ENCODE data around the gene MYO6.

MYO6 gene

DNA sequence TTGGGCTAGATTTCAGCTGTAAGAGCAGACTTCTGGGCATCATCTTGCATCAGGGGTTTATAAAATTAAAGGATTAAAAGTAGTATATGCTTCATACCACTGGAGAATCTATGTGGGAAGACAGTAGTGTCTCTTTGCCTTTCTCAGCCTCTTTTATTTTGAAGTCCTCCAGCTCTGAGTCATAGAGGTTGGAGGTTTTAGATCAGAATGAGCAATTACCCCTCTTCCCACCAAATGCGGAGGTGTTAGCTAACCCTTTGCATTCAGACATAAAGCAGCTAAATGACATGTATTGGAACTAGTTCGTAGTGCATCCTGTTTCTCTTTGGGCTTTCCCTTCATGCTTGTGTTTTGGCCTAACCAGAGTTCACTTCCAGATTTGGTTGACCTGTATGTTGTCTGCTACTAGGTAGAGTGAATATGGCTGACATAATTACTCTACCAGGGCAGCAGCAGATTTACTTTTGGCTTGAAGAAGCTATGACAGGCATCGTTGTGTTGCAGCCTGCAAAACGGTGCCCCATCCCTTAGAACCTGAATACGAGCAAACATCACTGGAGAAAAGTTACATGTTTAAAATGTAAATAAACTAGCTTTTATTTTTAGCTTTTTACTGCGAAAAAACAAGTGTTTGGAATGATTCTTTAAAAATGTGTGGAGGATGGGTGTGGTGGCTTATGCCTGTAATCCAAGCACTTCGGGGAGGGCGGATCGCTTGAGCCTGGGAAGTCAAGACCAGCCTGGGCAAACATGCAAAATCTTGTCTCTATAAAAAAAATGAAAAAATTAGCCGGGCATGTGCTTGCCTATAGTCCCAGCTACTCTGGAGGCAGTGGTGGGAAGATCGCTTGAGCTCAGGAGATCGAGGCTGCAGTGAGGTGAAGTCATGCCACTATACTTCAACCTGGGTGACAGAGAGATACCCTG, 82.2 kb downstream of the MYO6 start:
- DNase-seq = peak; percentile 72

DNA sequence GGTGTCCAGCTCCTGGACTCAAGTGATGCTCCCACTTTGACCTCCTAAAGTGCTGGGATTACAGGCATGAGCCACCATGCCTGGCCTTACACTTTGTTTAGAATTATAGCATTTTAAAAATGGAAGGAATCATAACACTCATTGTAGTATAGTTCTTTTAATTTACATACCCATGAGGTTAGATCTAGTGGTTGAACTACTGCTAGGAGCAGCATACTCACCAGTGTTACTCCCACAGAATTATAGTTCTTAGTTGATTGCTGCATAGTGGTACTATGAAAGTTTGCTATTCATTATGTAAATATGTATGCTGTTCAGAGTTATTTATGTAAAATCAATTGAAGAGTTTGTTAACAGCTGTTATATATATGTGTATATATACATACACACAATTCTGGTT, 85.4 kb downstream of the MYO6 start:
- no peak for DNase-seq

DNA sequence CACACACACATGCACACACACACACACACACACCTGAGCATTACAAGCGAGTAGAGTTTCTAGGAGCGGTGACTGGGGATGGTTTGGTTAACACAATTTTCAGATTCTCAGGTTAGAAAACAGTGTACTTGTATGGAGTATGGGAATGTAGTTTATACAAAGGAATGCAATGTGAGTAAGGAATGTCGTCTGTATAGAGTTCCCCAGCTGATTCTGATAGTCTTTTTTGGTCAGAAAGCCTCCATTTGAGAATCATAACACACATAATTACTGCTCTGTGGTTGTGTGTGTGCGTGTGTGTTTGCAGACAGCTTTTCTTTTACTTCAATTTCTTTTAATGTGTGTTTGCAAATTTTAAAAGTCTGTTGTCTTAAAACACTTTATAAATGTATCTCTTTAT, 93.2 kb downstream of the MYO6 start:
- no peak for DNase-seq

DNA sequence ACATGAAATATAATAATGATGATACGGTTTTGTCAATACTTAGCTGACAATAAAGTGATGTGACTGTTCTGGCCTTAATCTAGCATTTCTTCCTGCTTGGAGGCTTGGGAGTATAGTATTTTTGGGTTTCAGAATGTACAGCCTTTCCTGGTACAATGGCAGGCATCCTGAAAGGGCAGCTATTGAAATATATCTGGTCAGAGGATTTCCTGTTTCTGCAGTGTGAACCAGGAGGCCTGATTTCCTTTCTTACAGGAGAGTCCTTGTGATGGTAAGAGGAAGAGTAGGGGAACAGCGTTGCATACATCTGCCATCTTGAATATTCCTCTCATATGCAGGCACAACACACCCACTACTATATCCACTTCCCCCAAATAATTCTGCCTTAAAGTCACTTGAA, 93.7 kb downstream of the MYO6 start:
- DNase-seq = no peak

DNA sequence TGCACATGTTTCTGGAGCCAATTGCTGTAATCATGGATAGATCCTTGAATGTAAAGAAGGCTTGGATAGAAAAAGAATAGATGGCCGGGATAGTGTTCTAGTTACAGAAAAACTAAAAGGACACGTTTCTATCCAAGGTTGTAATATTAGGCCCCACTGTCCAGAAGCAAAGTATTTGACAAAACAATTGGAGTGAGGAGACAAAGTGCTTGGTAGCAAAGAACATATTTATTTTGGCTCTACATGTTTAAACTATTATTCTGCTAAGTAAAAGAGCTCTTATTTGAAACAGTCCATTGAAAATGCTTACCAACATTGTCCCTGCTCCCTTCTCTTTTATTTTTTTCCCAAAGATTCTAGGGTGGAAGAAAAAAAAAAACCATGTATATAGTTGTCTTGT, 94.4 kb downstream of the MYO6 start:
- DNase-seq = no peak

DNA sequence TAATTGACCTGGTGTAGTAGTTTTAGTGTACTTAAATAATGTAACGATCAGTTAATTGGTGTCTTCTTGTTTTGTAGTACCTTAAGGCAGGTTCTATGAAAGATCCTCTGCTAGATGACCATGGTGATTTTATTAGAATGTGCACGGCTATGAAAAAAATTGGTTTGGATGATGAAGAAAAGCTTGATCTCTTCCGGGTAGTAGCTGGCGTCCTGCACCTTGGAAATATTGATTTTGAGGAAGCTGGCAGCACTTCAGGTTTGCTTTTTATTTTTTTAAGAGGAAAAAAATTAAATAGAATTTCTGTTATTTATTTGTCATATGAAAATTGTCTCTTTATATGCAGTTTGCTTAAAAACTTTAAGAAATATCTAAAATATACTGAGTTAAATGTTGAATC, 99.2 kb downstream of the MYO6 start:
- DNase-seq = no peak

DNA sequence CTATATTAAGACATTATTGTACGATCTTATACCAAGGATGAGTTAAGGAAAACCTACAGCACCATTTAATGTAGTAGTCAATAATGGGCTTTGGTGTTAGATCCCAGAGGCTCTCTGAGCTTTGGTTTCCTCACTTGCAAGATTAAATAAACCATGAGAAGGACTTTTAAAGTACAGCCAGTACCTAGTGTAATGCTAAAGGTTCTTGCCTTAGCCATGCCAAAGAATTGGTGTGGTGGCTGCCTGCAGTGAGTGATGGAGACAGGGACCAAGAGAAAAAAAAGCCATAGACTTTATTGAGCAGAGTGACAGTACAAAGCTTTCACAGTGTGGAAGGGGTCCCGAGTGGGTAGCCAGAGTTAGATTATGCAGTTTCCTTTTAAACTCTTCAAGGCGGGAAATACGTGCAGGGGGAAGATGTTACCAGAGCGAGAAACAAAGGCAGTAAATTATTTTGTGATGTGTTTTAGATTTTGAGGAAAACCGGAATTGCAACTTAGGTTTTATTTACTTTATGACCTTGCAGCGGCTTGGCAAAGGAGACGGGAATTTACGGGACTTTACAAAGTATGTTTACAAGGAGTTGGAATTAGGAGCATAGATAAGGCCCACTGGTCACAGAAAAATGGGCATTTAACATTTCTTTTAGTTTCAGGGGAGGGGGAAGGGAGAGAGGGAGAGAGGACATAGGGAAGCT, 100.4 kb downstream of the MYO6 start:
- DNase-seq = no peak

DNA sequence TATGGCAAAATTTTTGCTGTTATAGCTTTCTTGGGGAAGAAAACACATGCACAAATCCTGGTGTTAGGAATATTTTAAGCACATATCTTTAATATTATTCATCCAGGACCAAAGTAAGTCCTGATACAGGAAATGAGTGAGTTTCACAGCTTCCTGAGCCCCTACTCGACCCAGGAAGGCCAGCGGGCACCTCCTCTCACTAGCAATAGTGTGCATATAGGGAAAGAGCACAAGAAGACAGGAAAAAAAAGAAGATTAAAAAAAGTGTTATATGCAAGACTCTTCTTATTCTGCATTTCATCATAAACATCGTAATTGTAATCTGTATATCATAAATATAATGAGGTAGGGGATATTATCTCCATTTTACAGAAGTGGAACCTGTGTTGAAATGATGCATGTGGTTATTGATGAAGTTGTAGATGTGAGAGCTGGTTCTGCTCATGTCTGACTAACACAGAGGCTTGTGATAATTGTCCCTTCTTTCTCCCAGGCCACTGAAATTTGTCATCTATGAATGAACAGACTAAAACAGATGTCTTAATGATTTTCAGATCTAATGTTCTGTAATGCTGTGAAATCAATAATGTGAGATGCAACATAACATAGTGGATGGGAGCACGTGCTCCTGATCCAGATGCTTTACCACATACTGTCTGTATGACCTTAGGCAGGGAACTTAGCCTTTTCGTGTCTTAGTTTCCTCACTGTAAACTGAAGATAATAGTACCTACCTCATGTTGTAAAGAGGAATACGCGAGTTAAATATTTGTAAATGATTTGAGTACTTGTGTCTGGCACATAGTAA, 101.2 kb downstream of the MYO6 start:
- no peak for DNase-seq

DNA sequence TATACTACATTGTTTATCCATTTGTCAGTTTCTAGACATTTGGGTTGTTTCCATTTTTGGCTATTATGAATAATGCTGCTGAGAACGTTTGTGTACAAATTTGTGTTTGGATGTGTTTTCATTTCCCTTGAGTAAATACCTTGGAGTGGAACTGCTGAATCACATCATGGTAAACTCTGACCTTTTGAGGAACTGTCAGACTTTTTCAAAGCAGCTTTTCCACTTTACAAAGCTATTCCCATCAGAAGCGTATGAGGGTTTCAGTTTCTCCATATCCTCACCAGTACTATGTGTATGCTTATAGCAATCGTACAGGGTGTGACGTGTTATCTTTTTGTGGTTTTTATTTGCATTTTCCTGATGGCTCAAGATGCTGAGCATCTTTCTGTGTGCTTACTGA, 103.7 kb downstream of the MYO6 start:
- no peak for DNase-seq

DNA sequence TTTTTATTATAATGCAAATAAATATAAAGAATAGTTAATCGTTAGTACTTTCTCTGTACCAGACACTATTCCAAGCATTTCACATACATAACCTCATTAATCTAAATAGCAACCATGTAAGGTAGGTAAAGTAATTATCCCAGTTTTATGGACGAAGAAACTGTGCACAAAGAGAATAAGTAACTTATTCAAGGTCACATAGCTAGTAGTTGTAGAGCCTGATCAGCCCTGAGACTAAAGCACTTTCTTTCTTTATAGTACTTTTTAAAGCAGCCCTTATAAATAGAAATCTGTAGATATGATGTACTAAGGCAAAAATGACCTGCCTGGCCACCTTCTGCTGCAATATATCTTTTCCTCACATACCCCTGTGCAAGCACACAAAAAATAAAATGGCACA, 104.8 kb downstream of the MYO6 start:
- DNase-seq = no peak

DNA sequence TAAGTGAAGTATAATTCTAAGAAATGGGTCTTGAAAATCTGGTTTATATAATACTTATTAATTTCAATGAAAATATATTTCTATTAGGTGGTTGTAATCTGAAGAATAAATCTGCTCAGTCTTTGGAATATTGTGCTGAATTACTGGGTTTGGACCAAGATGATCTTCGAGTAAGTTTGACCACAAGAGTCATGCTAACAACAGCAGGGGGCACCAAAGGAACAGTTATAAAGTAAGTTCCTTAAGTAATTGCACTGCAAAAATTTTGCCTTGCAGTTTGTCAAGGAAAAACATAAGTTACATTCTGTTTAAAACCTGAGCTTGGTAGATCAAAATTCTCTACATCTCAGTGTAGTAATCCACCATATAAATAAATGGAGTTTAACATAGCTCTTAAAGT, 106.0 kb downstream of the MYO6 start:
- peak; percentile 20 for DNase-seq

DNA sequence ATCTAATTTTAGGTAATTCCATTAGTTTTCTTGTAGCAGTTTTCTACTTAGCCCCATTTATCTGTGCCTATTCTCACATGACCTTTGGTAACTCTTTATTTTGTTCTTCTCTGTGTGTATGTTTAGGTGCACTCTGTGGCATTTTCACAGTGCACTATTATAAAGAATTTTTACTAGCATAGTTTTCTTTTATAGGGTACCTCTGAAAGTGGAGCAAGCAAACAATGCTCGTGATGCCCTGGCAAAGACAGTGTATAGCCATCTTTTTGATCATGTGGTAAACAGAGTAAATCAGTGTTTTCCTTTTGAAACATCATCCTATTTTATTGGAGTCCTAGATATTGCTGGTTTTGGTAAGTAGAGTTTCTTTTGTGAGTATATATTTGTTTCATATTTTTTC, 107.9 kb downstream of the MYO6 start:
- no peak for DNase-seq

DNA sequence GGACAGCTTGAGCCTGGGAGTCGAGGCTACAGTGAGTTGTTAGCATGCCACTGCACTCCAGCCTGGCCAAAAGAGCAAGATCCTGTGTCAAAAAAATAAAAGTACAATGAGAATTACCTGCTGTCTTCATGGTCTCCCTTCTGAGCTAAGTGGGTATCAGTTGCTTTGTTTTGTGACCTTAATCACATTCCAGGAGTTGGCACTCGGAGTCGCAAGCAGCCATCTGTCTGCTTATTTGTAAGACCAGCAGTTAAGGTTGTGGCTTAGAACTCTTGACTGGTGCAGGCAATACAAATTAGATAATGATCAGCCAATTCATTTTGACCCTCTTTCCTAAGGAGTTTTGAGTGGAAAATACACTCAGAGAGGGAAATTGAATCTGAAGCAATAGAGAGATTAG, 114.0 kb downstream of the MYO6 start:
- peak; percentile 84 for DNase-seq

DNA sequence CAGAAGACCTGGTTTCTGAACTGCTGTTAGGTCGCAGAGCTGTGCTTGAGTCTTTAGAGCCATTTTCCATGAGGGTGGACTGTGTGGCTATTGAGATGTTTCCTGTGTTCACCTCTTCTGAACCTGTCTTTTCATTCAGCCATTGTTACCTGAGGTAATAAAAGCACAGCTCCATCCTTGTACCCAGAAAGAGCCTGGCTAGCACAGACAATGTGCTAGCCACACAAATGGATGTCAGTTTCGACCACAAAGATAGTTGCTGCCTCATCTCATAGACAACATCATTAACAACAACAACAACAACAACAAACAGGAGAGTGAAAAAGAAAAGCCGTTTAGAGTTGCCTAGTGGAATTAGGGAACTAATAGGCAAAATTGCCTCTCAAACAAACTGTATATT, 114.7 kb downstream of the MYO6 start:
- DNase-seq = no peak

DNA sequence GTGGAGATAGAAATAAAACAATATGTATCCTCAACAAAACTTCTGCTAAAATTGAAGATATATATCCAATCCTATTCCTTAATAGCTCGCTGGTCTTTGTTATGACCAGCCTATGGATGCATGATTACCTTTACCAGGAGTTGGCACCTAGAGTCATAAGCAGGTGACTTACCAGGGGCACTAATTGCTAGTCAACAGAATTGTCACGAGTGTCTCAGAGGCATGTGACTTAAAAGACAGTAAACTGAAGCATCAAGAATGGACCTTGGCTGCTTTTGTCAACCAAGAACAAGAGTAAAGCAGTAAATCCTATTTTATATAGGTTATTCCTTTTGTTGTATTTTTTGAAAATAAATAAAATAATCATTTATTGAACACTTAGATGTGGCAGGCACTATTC, 115.4 kb downstream of the MYO6 start:
- DNase-seq = no peak

DNA sequence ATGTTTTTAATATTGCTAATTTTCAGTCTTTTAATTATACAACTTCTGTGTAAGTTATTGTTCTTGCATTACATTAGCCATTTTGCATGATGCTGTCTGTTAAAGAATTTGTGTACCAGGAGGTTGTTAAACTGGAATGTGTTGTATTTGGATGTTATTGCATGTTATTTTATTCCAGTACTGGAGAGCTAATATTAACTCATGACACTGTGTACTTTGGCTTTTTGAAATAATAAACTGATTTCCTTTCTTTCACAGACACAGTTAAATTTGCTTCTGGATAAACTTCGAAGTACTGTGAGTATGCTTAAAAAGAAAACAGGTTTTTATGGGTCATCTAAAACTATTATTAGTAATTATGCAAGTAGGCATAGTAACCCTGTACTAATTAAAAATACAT, 121.3 kb downstream of the MYO6 start:
- no peak for DNase-seq

DNA sequence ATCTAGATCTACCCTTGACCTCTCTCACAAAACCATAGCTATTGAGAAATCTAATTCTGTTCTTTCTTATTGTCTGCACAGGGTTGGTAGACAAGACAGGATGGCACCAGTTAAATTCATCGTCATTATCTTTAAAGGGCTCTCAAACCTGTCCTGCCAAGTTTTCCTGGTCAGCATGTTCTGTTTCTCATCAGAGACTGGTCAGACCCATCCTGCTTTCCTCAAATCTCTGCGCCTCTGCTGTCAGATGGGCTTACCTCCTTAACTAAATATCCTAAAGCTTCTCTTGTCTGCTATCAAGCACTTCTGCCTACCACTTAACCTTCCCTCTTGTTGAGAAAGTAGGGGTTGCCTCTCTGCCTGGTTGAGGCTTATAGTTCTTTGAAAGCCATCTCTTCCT, 125.2 kb downstream of the MYO6 start:
- no peak for DNase-seq

DNA sequence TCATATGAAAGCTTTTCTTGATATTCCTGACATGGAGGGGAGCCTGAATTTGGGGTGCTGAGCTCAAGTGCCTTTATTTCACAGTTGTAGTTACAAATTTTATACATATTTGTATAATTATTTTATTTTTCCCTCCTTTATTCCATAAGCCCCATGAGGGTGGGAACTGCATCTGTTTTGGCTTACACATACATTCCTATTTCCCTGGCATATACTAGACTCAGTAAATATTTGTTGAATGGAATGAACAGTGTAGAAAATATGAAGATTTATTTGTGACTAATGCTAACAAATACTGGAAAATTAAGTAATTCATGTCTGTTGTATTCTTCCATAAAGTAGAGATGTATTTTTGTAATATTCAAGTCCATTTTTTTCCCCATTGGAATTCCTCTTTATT, 127.1 kb downstream of the MYO6 start:
- no peak for DNase-seq

DNA sequence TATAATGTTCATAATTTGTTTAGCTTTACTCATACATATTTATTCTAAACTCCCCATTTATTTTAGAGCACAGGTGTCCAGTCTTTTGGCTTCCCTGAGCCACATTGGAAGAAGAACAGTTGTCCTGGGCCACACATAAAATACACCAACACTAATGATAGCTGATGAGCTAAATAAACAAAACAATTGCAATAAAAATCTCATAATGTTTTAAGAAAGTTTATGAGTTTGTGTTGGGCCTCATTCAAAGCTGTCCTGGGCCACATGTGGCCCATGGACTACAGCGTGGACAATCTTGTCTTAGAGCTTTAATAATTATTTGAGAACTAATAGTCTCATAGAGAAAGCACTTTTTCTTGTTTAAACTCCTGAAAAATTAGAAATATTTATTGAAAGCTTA, 131.3 kb downstream of the MYO6 start:
- DNase-seq = no peak

DNA sequence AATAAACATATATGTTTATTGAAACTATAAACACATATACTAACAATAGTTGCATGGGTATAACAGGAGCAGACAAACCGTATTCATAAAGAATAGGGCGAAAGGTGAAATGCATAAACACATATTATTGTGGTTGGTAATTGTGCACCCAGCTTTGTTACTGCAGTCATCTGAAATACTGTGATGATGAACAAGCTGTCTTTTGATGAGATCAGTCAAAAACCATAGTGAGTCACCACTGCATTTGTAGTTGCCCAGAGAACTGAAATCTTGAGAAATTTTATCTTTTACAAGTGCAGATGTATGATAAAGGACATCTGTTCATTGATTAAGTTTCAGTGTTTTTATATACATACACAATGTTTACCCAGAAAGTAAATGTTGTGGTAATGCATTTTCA, 133.7 kb downstream of the MYO6 start:
- DNase-seq = peak; percentile 70

DNA sequence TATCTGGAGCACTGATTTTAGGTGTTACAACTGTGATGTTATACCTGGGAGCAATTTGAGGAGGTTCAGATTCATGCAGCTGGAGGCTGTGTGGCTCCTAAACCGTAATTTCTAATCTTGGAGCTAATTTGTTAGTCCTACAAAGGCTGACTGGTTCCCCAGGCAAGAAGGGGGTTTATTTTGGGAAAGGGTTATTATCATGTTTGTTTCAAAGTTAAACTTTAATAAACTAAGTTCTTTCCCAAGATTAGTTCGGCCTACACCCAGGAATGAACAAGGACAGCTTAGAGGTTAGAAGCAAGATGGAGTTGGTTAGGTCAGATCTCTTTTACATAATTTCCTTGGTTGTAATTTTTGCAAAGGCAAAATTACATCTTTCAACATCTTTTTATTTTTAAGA, 135.8 kb downstream of the MYO6 start:
- DNase-seq = no peak

DNA sequence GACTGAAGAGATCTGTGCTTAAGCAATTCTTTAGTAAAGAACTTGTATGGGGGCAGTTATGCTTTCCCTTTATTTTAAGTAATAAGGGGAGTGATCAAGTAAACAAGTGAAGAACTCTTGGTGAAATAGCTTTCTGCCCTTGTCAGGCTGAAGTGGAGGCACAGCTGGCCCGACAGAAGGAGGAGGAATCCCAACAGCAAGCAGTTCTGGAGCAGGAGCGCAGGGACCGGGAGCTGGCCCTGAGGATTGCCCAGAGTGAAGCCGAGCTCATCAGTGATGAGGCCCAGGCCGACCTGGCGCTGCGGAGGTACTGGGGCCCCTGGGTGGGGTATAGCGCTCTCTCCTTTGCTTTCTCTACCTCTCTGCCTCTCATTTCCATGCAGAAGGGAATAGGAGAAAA, 143.3 kb downstream of the MYO6 start:
- no peak for DNase-seq

DNA sequence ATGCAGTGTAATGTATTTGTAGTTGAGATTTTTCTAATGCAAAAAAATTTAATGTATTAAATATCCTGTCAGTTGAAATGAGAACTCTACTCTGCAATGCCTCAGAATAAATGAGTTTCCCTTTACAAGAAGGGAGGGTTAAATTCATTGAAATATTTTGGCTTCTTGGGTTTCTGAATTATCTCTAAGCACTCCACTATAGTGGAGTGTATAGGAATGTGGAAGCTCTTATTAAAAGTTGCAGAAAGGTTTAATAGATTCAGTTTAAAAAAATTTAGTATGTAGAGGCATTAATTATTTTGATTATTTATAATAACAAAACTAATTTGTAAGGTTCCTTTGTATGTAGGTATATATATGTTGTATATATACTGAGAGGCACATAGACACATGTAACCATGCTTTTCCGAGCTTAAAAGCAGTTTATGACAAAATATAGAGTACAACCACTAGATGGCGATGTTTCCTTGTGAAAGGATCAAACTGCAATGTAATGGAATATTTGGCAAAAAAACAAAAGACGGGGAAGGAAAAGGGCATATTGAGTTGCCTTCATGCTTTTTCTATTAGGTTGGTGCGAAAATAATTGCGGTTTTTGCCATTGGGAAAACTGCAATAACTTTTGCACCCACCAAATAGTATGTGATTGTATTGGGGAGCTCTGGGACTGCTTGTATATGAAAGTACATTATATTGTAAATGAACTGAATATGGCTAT, 144.2 kb downstream of the MYO6 start:
- DNase-seq = peak; percentile 88

Measured in NCI-H2171 treated with DMSO at 0.1 percent for 48 hours (cell line).